ENCODE data around the gene PHETA1. TPM values are rescaled to one million over a fixed set of nuclear protein-coding genes. Genes with fewer than 3 reads are reported as not detected.
"Not testable (repeated sequence)": the region's sequence is repeated elsewhere in the genome, so short reads cannot be mapped to it uniquely, and the experiment has no call there.

Gene PHETA1
- total RNA-seq, 4 donors from 2014 or later: 6.9 to 29.9 (median 7.8) TPM

- Histone ChIP-seq H3K36me3 (no peaks in the 10 kb centered on the region), H3K4me3 (no peak overlapping the region), H3K27ac (peak overlapping the region in 3 of 4 donors; percentile 60 to 71 (median 66)), H3K9me3 (no peaks in the 10 kb centered on the region), H3K4me1 (peaks cover 12 to 48% (median 24%) of the 10 kb centered on the region in 3 donors), H3K27me3 (peaks cover 0 to 62% (median 0%) of the 10 kb centered on the region in 4 donors)
- no peak for DNase-seq
- no peak for TF ChIP-seq CTCF (IDR thresholded peaks at IDR 0.05)
- TF ChIP-seq POLR2A (IDR thresholded peaks at IDR 0.05): no peak
- WGBS, 2 donors: 66 to 86% methylated on average over 3 to 4 of the region's 4 CpGs
- intact Hi-C loops (cut with DNase I): no loop called here
These were observed 29.6 kb upstream of the PHETA1 start for GRCh38 chr12:111398530-111398929.

- H3K36me3 ChIP-seq: no peaks in the 10 kb centered on the region
- DNase-seq: peak; percentile 36
These were observed 28.0 kb upstream of the PHETA1 start for GRCh38 chr12:111396726-111397445.

GRCh38 chr12:111396271-111396670, 27.4 kb upstream of the PHETA1 start:
- H3K36me3 ChIP-seq; intact Hi-C loops (cut with DNase I); H3K9me3 ChIP-seq; H3K4me3 ChIP-seq; DNase-seq: not testable (repeated sequence)
- peaks cover 0 to 63% (median 0%) of the 10 kb centered on the region in 4 donors for H3K27me3 ChIP-seq
- peak overlapping the region in 3 of 4 donors; percentile 66 to 81 (median 71) for H3K27ac ChIP-seq
- WGBS, 2 donors: 60 to 63% methylated on average over 6 of the region's 7 CpGs
- H3K4me1 ChIP-seq: peaks cover 9 to 32% (median 13%) of the 10 kb centered on the region in 3 donors

More at GRCh38 chr12:111396726-111397445, 28.0 kb upstream of the PHETA1 start:
- peaks cover 0 to 69% (median 0%) of the 10 kb centered on the region in 4 donors for H3K27me3 ChIP-seq
- peak overlapping the region in 3 of 4 donors; percentile 13 to 59 (median 28) for H3K4me3 ChIP-seq
- no peaks in the 10 kb centered on the region for H3K9me3 ChIP-seq
- H3K27ac ChIP-seq: peak overlapping the region; percentile 45 to 81 (median 68)
- TF ChIP-seq POLR2A (IDR thresholded peaks at IDR 0.05): no peak
- TF ChIP-seq CTCF (IDR thresholded peaks at IDR 0.05): peak; percentile 94 to 99 (median 98)
- peaks cover 9 to 32% (median 13%) of the 10 kb centered on the region in 3 donors for H3K4me1 ChIP-seq
- WGBS, 2 donors: 0 to 10% methylated on average over 2 to 15 of the region's 34 CpGs
- intact Hi-C loops (cut with DNase I): no loop called here

- no peak for DNase-seq
- H3K27me3 ChIP-seq: peaks cover 0 to 59% (median 0%) of the 10 kb centered on the region in 4 donors
- intact Hi-C loops (cut with DNase I): no loop called here
- no peak overlapping the region for H3K4me3 ChIP-seq
- no peak overlapping the region for H3K27ac ChIP-seq
- TF ChIP-seq POLR2A (IDR thresholded peaks at IDR 0.05) (no peak), CTCF (IDR thresholded peaks at IDR 0.05) (no peak)
- WGBS, 2 donors: 71 to 76% methylated on average over 8 of the region's 8 CpGs
- no peaks in the 10 kb centered on the region for H3K9me3 ChIP-seq
- peaks cover 9 to 32% (median 13%) of the 10 kb centered on the region in 3 donors for H3K4me1 ChIP-seq
- no peaks in the 10 kb centered on the region for H3K36me3 ChIP-seq
These were observed 26.7 kb upstream of the PHETA1 start for GRCh38 chr12:111395336-111396187.

GRCh38 chr12:111394480-111394879, 25.6 kb upstream of the PHETA1 start:
- no peak for DNase-seq
- H3K4me3 ChIP-seq: no peak overlapping the region
- TF ChIP-seq CTCF (IDR thresholded peaks at IDR 0.05) (no peak), POLR2A (IDR thresholded peaks at IDR 0.05) (no peak)
- H3K36me3 ChIP-seq: no peaks in the 10 kb centered on the region
- 60% methylated on average over 2 of the region's 8 CpGs; no CpG with 5 or more reads in 1 of the 2 donors for WGBS, 2 donors
- H3K9me3 ChIP-seq: no peaks in the 10 kb centered on the region
- intact Hi-C loops (cut with DNase I): no loop called here
- peaks cover 9 to 30% (median 13%) of the 10 kb centered on the region in 3 donors for H3K4me1 ChIP-seq
- peaks cover 0 to 58% (median 0%) of the 10 kb centered on the region in 4 donors for H3K27me3 ChIP-seq
- no peak overlapping the region for H3K27ac ChIP-seq

Measured in esophagus squamous epithelium (tissue), 5 donors.